ENCODE results near the gene RBMS3. TPM values are rescaled to one million over a fixed set of nuclear protein-coding genes. Genes with fewer than 3 reads are reported as not detected.

The RBMS3 gene
- total and polyA plus RNA-seq, 2 of the 13 experiments (the other 11 are each of a cell fraction or from before 2014, with no cell fraction given), result not detected

- intact Hi-C loops (cut with micrococcal nuclease; ENCODE audit: unreplicated experiment) (no loop called here), in situ Hi-C loops (cut with HindIII; ENCODE audit: extremely low pct_ligation_motif_present, low pct_unique_long_range_greater_than_20kb) (no loop called here)
- Histone ChIP-seq H3K9me3 (ENCODE audit: low read length) (no peaks in the 10 kb centered on the region), H2AFZ (ENCODE audit: low read length) (no peak overlapping the region), H3K79me2 (ENCODE audit: insufficient read depth, low read length) (no peaks in the 10 kb centered on the region), H3K4me2 (ENCODE audit: low read depth, low read length) (no peak overlapping the region), H3K9ac (ENCODE audit: insufficient read depth, low read depth, low read length) (no peak overlapping the region), H3K27me3 (ENCODE audit: control insufficient read depth in 1 of 2, insufficient read depth in 2 of 2, low read length in 2 of 2) (no peaks in the 10 kb centered on the region), H4K20me1 (ENCODE audit: insufficient read depth, low read length) (no peaks in the 10 kb centered on the region), H3K36me3 (replicated peaks in 1 of 2; ENCODE audit: control insufficient read depth in 1 of 2, insufficient read depth in 2 of 2, low read length in 2 of 2) (no peaks in the 10 kb centered on the region), H3K4me3 (replicated peaks in 1 of 3; ENCODE audit: insufficient read depth in 1 of 3, low read depth in 2 of 3, low read length in 3 of 3) (no peak overlapping the region), H3K4me1 (ENCODE audit: insufficient read depth, low read length) (no peaks in the 10 kb centered on the region), H3K27ac (ENCODE audit: extremely low read length, insufficient read depth, low read length) (no peak overlapping the region)
- ATAC-seq (no peak), FAIRE-seq (no peak), DNase-seq (ENCODE audit: low spot score) (no peak)
- no TSS peak for BruUV-seq (replicated peaks)
- TF ChIP-seq PBX3 (CRISPR knock-in tag; IDR thresholded peaks at IDR 0.05; ENCODE audit: borderline replicate concordance), result no peak
- TF ChIP-seq ZNF407 (CRISPR knock-in tag; IDR thresholded peaks at IDR 0.05; ENCODE audit: not compliant biosample characterization), result no peak
- no peak for TF ChIP-seq KMT2B (CRISPR knock-in tag; IDR thresholded peaks at IDR 0.05)
- TF ChIP-seq JUN (CRISPR knock-in tag; IDR thresholded peaks at IDR 0.05), result no peak
- no peak for TF ChIP-seq MLLT10 (CRISPR knock-in tag; IDR thresholded peaks at IDR 0.05)
- CTCF ChIA-PET (ENCODE audit: low intra/inter-chr PET ratio, low total read pairs), result no interaction called here
- 2% methylated on average over 2 of the region's 2 CpGs for WGBS (ENCODE audit: low lambda C conversion rate)
- POLR2A ChIA-PET, result no interaction called here
These were observed 277.0 kb downstream of the RBMS3 start for GRCh38 chr3:29557825-29558224.
